ENCODE results near the gene MBD3. TPM values are rescaled to one million over a fixed set of nuclear protein-coding genes. Genes with fewer than 3 reads are reported as not detected.
"Not testable (repeated sequence)": the region's sequence is repeated elsewhere in the genome, so short reads cannot be mapped to it uniquely, and the experiment has no call there.

The MBD3 gene
- 84.3 TPM for polyA plus RNA-seq (2012; ENCODE audit: insufficient read depth, insufficient read length, low read depth)

DNA sequence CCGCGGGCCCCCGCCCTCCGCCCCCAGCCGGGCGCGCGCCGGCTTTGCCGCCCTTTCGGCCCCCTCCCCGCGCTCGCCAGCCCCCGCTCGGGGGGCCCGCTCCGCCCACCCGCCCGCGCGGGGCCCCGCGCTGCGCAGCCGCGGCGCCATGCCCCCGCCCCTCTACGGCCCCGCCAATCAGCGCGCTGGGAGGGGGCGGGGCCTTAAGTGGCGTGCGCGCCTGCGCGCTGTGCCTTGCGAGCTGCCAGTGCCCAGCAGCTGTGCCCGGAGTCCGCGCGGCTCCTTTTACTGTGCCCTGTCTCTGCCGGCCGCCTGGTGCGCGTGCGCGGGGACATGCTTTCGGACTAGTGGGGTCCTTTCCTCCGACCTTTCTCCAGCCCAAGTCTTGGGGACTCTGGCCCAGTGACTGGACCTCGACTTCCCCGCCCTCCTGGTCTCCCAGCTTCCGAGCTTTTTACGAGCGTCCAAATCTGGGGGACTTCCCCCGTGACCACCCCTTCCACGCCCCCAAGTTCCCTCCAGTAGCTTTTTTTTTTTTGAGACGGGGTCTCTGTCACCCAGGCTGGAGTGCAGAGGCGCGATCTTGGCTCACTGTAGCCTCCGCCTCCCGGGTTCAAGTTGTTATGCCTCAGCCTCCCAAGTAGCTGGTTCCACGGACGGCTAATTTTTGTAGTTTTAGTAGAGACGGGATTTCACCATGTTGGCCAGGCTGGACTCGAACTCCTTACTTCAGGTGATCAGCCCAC, at the start of gene MBD3:
Gene MBD3, minus strand, starts transcription at position 111 of the 746 bp plus-strand sequence. CDS start 234 bp downstream, outside the sequence.
- peak; percentile 97 for DNase-seq
- TF ChIP-seq CTCF (IDR thresholded peaks at IDR 0.05; ENCODE audit: low read depth, low read length): no peak
- Histone ChIP-seq H3K4me1 (peaks cover 5% of the 10 kb centered on the region), H3K4me3 (ENCODE audit: low read depth, low read length) (peak within 1 kb of the TSS; percentile 100), H3K36me3 (peaks cover 27% of the 10 kb centered on the region), H3K9me3 (no peaks in the 10 kb centered on the region), H3K27me3 (no peaks in the 10 kb centered on the region)

GRCh38 chr19:1640893-1641448, 48.3 kb upstream of the MBD3 start:
- not testable (repeated sequence) for DNase-seq
- peaks cover 77% of the 10 kb centered on the region for H3K36me3 ChIP-seq

GRCh38 chr19:1636325-1637236, 43.9 kb upstream of the MBD3 start:
- peaks cover 71% of the 10 kb centered on the region for H3K36me3 ChIP-seq
- no peak for DNase-seq
- no peak overlapping the region for H3K4me3 ChIP-seq (ENCODE audit: low read depth, low read length)
- TF ChIP-seq CTCF (IDR thresholded peaks at IDR 0.05; ENCODE audit: low read depth, low read length): no peak
- H3K9me3 ChIP-seq: no peaks in the 10 kb centered on the region
- no peaks in the 10 kb centered on the region for H3K4me1 ChIP-seq
- no peaks in the 10 kb centered on the region for H3K27me3 ChIP-seq

More at GRCh38 chr19:1640893-1641448, 48.3 kb upstream of the MBD3 start:
- not testable (repeated sequence) for H3K4me3 ChIP-seq (ENCODE audit: low read depth, low read length); H3K4me1 ChIP-seq; H3K9me3 ChIP-seq; H3K27me3 ChIP-seq

GRCh38 chr19:1634938-1635243, 42.2 kb upstream of the MBD3 start:
- Histone ChIP-seq H3K27me3 (no peaks in the 10 kb centered on the region), H3K36me3 (peaks cover 63% of the 10 kb centered on the region), H3K4me3 (ENCODE audit: low read depth, low read length) (no peak overlapping the region), H3K9me3 (no peaks in the 10 kb centered on the region), H3K4me1 (no peaks in the 10 kb centered on the region)
- no peak for DNase-seq
- no peak for TF ChIP-seq CTCF (IDR thresholded peaks at IDR 0.05; ENCODE audit: low read depth, low read length)

DNA sequence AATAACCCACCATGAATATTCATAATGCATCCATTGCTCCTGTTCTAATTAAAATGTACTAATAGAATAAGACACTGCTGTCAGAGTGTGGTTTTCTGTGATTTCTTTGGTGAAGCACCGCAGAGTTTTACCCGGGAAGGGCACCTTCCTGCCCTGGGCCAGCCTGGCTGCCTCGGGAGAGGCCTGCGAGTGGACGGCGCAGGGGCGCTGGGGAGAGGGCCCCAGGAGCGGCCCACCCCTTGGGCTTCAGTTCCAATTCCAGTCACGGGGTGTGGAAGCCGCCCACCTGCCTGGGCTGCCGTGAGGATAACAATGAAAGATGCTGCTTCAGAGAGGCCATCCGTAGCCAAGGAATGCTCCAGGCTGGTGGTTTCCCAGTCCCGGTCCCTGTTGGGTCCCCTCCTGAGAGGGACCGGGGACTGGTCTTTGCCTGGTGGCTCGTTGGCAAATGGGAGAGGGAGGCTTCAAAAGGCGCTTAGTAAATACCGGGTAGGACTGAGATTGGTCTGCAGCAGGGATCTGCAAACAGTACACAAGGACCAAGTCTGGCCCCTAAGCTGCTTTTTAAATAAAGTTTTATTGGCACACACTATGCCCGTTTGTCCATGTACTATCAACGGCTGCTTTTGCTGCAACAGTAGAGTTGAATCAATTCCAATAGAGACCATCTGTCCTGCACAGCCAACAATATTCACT, 41.7 kb upstream of the MBD3 start:
- TF ChIP-seq CTCF (IDR thresholded peaks at IDR 0.05; ENCODE audit: low read depth, low read length): no peak
- no peak for DNase-seq
- H3K9me3 ChIP-seq: no peaks in the 10 kb centered on the region
- H3K4me3 ChIP-seq (ENCODE audit: low read depth, low read length): no peak overlapping the region
- H3K27me3 ChIP-seq: no peaks in the 10 kb centered on the region
- peaks cover 62% of the 10 kb centered on the region for H3K36me3 ChIP-seq
- no peaks in the 10 kb centered on the region for H3K4me1 ChIP-seq

DNA sequence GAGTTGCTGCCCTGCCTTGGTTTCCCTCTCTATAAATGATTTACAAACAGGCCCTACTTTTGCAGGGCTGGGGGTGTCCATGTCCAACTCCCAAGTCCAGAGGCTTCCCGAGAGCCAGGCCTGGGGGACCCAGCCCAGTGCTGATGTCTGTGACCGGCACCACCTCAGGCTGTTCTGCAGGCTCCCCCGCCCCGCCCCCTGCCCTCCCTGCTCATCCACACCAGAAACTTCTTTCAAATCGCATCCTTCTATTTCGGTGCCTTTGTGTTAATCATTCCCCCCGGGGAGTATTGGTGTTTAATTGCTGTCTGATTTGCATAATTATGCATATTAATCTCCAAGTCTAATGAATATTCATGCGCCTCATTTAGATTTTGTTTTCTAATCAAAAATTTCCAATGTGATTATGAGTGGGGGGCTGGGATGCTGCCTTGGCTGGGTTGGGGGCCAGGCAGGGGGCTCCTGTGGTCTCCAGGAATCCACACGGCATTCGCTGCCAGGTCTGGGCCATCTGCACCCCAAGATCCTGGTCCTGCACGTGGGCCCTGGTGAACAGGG, 40.7 kb upstream of the MBD3 start:
- Histone ChIP-seq H3K4me1 (no peaks in the 10 kb centered on the region), H3K9me3 (no peaks in the 10 kb centered on the region), H3K36me3 (peaks cover 51% of the 10 kb centered on the region), H3K27me3 (no peaks in the 10 kb centered on the region), H3K4me3 (ENCODE audit: low read depth, low read length) (no peak overlapping the region)
- DNase-seq: no peak
- no peak for TF ChIP-seq CTCF (IDR thresholded peaks at IDR 0.05; ENCODE audit: low read depth, low read length)

Measured in BE2C (cell line).